K562 (cell line): ENCODE data around the gene ITGA2B. TPM values are rescaled to one million over a fixed set of nuclear protein-coding genes. Genes with fewer than 3 reads are reported as not detected.
A peak's percentile ranks its signal among the peaks of the same experiment; 100 is the strongest.
"Not testable (repeated sequence)": the region's sequence is repeated elsewhere in the genome, so short reads cannot be mapped to it uniquely, and the experiment has no call there.

Source experiments
- ATAC-seq: fragments of 200-7000 bp; cut with Tn5 transposase; 3 replicates; pipeline ENCODE4 v1.9.1; 2020; ENCODE audit warnings: moderate library complexity
- BruUV-seq: library from RNA; stranded (reverse); fragments of 400-500 nt; replicated peaks from 2 replicates; lab custom pipeline; 2021; lab: Mats Ljungman, UMichigan
- CTCF ChIA-PET: fragments of 300-600 bp; formaldehyde crosslinking; extraction: SDS; loops from one replicate; lab custom pipeline; 2021; ENCODE audit warnings: low intra/inter-chr PET ratio; lab: Yijun Ruan, JAX
- POLR2A ChIA-PET: fragments of 300-600, 350-650 bp; sonication (Branson Sonifier 250); formaldehyde crosslinking; extraction: SDS; loops from one replicate; lab custom pipeline; 2021; ENCODE audit warnings: antibody characterized with exemption, inconsistent platforms; lab: Yijun Ruan, JAX
- DNase-seq, 4 experiments: peaks; one replicate each; pipeline versions ENCODE4 v3.0.0 to v3.0.0-alpha.2; 2011 to 2018; ENCODE audit warnings: low spot score in 3 of 4, mixed read lengths in 3 of 4; ENCODE audit errors: extremely low read depth in 1 of 4
- FAIRE-seq: peaks from 2 replicates; lab custom pipeline; 2011; peaks lifted over from hg19 to GRCh38; lab: Jason Lieb, UNC
- H2AFZ ChIP-seq: 2 replicates; pipeline ENCODE4 v1.6.0; 2011; ENCODE audit warnings: low read depth, low read length, control low read depth, inconsistent platforms
- H3K27ac ChIP-seq: fragments of 200-600 bp; 3 replicates; pipeline ENCODE4 v1.8.0; 2011; ENCODE audit warnings: low read depth, mild to moderate bottlenecking, control low read depth, inconsistent platforms, low read length, moderate library complexity, mixed read lengths; ENCODE audit errors: extremely low read depth
- H3K27me3 ChIP-seq, 2 experiments: fragments of 300-600 bp in 1 of 2; 2 replicates in 1 of 2; 3 replicates in 1 of 2; pipeline versions ENCODE4 v1.6.0 to v1.8.0; 2011; ENCODE audit warnings: inconsistent platforms in 2 of 2, low read length in 2 of 2, mild to moderate bottlenecking in 1 of 2, mixed read lengths in 1 of 2, moderate library complexity in 1 of 2; ENCODE audit not compliant: control insufficient read depth in 2 of 2, insufficient read depth in 2 of 2
- H3K36me3 ChIP-seq: fragments of 300-600 bp; 3 replicates; pipeline ENCODE4 v1.8.0; 2011; ENCODE audit warnings: mild to moderate bottlenecking, low read length, inconsistent platforms; ENCODE audit not compliant: control insufficient read depth, insufficient read depth
- H3K4me1 ChIP-seq, 2 experiments: fragments of 200-600 bp in 1 of 2; replicated peaks in 1 of 2; 2 replicates in 1 of 2; 3 replicates in 1 of 2; pipeline versions ENCODE4 v1.5.1 to v1.8.0; 2011; ENCODE audit warnings: inconsistent platforms in 2 of 2, low read length in 2 of 2, mild to moderate bottlenecking in 1 of 2, mixed read lengths in 1 of 2, moderate library complexity in 1 of 2; ENCODE audit not compliant: control insufficient read depth in 2 of 2, insufficient read depth in 2 of 2
- H3K4me2 ChIP-seq: 2 replicates; pipeline ENCODE4 v1.6.1; 2011; ENCODE audit warnings: low read length, control low read depth, inconsistent platforms, mixed read lengths; ENCODE audit not compliant: insufficient read depth
- H3K4me3 ChIP-seq: fragments of 200-600 bp; sonication (generic), shearing (Covaris generic); 2 replicates; pipeline ENCODE4 v1.5.1; 2016; ENCODE audit warnings: control low read depth, inconsistent platforms
- H3K79me2 ChIP-seq: fragments of 200-600 bp; 3 replicates; pipeline ENCODE4 v1.8.0; 2011; ENCODE audit warnings: low read length, inconsistent platforms; ENCODE audit not compliant: control insufficient read depth, insufficient read depth
- H3K9ac ChIP-seq, 2 experiments: 2 replicates each; pipeline versions ENCODE4 v1.6.0 to v1.6.1; 2011; ENCODE audit warnings: low read depth in 2 of 2, low read length in 2 of 2, control low read depth in 1 of 2, inconsistent platforms in 1 of 2, mild to moderate bottlenecking in 1 of 2, mixed read lengths in 1 of 2; ENCODE audit not compliant: insufficient read depth in 1 of 2
- H3K9me1 ChIP-seq: one replicate; pipeline ENCODE4 v1.6.0; 2011; ENCODE audit warnings: inconsistent platforms, mild to moderate bottlenecking, low read length, moderate library complexity; ENCODE audit not compliant: control insufficient read depth, insufficient read depth
- H3K9me3 ChIP-seq: replicated peaks from 2 replicates; pipeline ENCODE4 v1.5.1; 2011; ENCODE audit warnings: low read depth, low read length, inconsistent platforms; ENCODE audit not compliant: control insufficient read depth, insufficient read depth
- H4K20me1 ChIP-seq: replicated peaks from 2 replicates; pipeline ENCODE4 v1.6.1; 2011; ENCODE audit warnings: low read length, inconsistent platforms, mixed read lengths; ENCODE audit not compliant: control insufficient read depth, insufficient read depth
- C11orf30 ChIP-seq: fragments of 450-650 bp; IDR thresholded peaks from 2 replicates; pipeline ENCODE4 v1.6.1; 2016; ENCODE audit warnings: low read depth, mild to moderate bottlenecking
- WGBS: fragments of 100-300 bp; shearing (Covaris generic); methylation state at CpG from one replicate; pipeline ENCODE4 v1.1.6; 2016; ENCODE audit warnings: low coverage, mixed read lengths; ENCODE audit not compliant: insufficient coverage; ENCODE audit errors: missing lambda C conversion rate; 5-methylcytosine and 5-hydroxymethylcytosine counted together
- in situ Hi-C: fragments of 300-500 bp; cut with MboI; formaldehyde crosslinking; loops from 4 replicates; pipeline ENCODE4 v1.15.0; 2018; ENCODE audit warnings: inconsistent platforms, mixed read lengths
- intact Hi-C: fragments of 100-400 bp; cut with micrococcal nuclease; formaldehyde crosslinking; loops from 2 replicates; pipeline ENCODE4 v1.14.2; 2022
- polyA plus RNA-seq, 8 experiments: library from polyadenylated mRNA; depleted of rRNA in 4 of 8; stranded (reverse) in 5 of 8; unstranded in 3 of 8; fragments of >200 nt; fragmentation: Nextera tagmentation in 2 of 8; fragmentation: Illumina TruSeq in 1 of 8; extraction: Ambion mirVana in 2 of 8; extraction: Trizol in 1 of 8; gene quantifications; 2 replicates each; pipeline versions ENCODE4 v1.2.1 to v1.2.3, GENCODE V29; 2011 to 2014; ENCODE audit warnings: inconsistent platforms in 1 of 8, missing spikeins in 1 of 8
- total RNA-seq, 7 experiments: library from RNA; depleted of rRNA in 6 of 7; stranded (reverse); fragments of >200 nt in 6 of 7; fragmentation: Illumina TruSeq in 2 of 7; extraction: Trizol in 2 of 7; gene quantifications; 2 replicates each; pipeline versions ENCODE4 v1.2.1 to v1.2.3, GENCODE V29; 2011 to 2021; ENCODE audit warnings: low replicate concordance in 1 of 7
- TF ChIP-seq, protein P1 (sequence below): fragments of 250-450 bp; sonication (Bioruptor Pico); IDR thresholded peaks from 2 replicates; pipeline ENCODE4 v1.8.0; 2021; ENCODE audit warnings: mild to moderate bottlenecking, moderate library complexity

The ITGA2B gene
- total and polyA plus RNA-seq, 9 of the 15 experiments (the other 6 are each of a cell fraction or from before 2014, with no cell fraction given), result 1.1 to 26.4 (median 5.6) TPM

GRCh38 chr17:44367231-44367979 lies 22.0 kb downstream of the ITGA2B start (continued):
- TF ChIP-seq, protein P1, sequence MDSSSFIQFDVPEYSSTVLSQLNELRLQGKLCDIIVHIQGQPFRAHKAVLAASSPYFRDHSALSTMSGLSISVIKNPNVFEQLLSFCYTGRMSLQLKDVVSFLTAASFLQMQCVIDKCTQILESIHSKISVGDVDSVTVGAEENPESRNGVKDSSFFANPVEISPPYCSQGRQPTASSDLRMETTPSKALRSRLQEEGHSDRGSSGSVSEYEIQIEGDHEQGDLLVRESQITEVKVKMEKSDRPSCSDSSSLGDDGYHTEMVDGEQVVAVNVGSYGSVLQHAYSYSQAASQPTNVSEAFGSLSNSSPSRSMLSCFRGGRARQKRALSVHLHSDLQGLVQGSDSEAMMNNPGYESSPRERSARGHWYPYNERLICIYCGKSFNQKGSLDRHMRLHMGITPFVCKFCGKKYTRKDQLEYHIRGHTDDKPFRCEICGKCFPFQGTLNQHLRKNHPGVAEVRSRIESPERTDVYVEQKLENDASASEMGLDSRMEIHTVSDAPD, result no peak

GRCh38 chr17:44365051-44365450 lies 24.4 kb downstream of the ITGA2B start:
- H3K27me3 ChIP-seq, H3K4me2 ChIP-seq, intact Hi-C loops, CTCF ChIA-PET, H2AFZ ChIP-seq, H3K9me1 ChIP-seq, DNase-seq, H3K79me2 ChIP-seq, H3K4me3 ChIP-seq, H3K27ac ChIP-seq, H4K20me1 ChIP-seq, H3K9ac ChIP-seq, FAIRE-seq, ATAC-seq, in situ Hi-C loops, BruUV-seq, H3K9me3 ChIP-seq, H3K36me3 ChIP-seq: not testable (repeated sequence)
- WGBS, result 51% methylated on average over 4 of the region's 5 CpGs
- 0 out of 2 replicates have a peak, but pooled peaks have one; percentile 4 for TF ChIP-seq C11orf30
- POLR2A ChIA-PET, result interaction anchor here (0.9 kb wide), 1 partner anchor 32 kb away, joined by 3 read pairs; no protein-coding TSS in a partner anchor
- peaks cover 5 to 31% of the 10 kb centered on the region in 2 experiments; a peak in 4 of 5 replicates for H3K4me1 ChIP-seq
